ENCODE results near the gene NCAM2.

The NCAM2 gene

DNA sequence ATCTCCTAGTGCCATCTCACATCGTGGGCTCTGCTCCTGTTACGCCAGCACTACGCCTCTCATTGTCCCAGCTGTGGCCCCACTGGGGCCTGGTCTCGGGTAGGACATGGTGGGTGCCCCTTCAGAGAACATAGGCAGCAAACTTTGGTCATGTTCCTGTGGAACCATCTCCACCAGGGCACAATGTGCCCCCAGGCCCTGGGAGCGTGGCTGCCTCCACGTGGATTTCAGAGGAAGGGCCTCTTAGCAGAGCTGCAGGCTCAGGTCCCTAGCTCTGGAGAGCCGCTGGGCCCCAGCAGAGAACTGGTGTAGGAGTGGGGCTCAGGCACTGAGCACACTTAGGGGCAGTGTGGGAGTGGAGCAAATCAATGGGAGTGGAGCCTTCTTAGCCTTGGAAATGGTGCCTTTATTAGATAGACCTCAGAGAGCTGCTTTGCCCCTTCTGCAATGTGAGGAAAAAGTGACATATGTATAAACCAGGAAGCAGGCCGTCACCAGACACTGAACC, 460.0 kb downstream of the NCAM2 start:
- no peak overlapping the region for H3K4me3 ChIP-seq (ENCODE audit: low read length)
- no peak for DNase-seq (ENCODE audit: low read depth)
- TF ChIP-seq, protein P1, sequence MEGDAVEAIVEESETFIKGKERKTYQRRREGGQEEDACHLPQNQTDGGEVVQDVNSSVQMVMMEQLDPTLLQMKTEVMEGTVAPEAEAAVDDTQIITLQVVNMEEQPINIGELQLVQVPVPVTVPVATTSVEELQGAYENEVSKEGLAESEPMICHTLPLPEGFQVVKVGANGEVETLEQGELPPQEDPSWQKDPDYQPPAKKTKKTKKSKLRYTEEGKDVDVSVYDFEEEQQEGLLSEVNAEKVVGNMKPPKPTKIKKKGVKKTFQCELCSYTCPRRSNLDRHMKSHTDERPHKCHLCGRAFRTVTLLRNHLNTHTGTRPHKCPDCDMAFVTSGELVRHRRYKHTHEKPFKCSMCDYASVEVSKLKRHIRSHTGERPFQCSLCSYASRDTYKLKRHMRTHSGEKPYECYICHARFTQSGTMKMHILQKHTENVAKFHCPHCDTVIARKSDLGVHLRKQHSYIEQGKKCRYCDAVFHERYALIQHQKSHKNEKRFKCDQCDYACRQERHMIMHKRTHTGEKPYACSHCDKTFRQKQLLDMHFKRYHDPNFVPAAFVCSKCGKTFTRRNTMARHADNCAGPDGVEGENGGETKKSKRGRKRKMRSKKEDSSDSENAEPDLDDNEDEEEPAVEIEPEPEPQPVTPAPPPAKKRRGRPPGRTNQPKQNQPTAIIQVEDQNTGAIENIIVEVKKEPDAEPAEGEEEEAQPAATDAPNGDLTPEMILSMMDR (IDR thresholded peaks at IDR 0.05; ENCODE audit: insufficient read depth, low read depth, low read length, missing control alignments): no peak

DNA sequence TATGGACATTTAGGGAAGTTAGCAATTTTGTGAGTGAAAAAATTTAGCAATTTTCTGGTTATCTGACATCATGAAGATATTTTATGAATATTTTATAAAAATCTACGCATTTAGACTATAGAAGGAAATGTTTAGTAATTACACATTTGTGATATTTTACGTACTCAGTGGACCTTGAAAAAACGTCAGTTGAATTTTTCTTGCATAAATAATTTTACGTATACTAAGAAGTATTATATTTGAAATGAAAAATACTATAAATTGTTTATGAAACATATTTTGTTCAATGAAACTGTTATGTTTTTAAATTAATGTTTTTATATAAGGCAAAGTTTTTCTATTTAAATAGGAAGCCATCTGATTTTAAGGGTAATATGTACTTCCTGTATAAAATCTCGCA, 462.8 kb downstream of the NCAM2 start:
- no peak overlapping the region for H3K4me3 ChIP-seq (ENCODE audit: low read length)
- DNase-seq (ENCODE audit: low read depth): no peak
- TF ChIP-seq, protein P1 (IDR thresholded peaks at IDR 0.05; ENCODE audit: insufficient read depth, low read depth, low read length, missing control alignments): no peak

DNA sequence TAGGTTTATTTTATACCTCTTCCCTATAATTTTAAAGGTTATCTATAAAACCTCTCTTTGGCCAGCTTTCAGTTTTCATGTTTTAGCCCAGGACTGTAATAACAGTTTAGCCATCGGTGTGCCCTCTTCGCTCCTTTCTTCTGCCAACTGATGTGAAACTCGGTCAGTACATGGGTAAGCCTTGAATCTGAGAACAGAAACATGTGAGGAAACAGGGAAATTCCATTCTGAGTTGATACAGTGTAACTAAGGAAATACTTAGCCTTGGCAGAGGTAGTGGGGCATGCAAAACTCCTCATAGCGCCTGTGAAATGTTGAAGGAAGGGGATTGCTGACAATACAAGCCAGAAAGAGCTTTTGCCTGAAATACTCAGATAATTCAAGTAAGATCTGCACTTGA, 465.2 kb downstream of the NCAM2 start:
- H3K4me3 ChIP-seq (ENCODE audit: low read length): no peak overlapping the region
- DNase-seq (ENCODE audit: low read depth): no peak
- TF ChIP-seq, protein P1 (IDR thresholded peaks at IDR 0.05; ENCODE audit: insufficient read depth, low read depth, low read length, missing control alignments): no peak

DNA sequence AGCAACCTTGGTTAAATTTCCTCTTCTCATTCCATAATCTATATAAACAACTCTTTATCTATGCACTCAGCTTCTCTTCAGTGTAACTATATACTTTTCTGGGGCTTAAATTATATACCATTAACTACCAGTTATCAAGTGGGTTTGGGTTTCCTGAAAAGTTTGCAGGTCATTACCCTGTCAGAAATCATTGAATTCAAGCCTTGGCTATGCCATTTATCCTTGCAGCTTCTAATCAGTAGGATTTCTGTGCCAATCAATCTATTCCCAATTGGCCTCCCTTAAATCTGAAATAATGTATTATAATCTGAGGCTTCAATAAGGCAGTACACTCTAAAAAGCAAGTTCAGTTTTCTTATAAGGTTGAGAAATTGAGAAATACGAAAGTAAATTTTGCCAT, 466.5 kb downstream of the NCAM2 start:
- H3K4me3 ChIP-seq (ENCODE audit: low read length): no peak overlapping the region
- TF ChIP-seq, protein P1 (IDR thresholded peaks at IDR 0.05; ENCODE audit: insufficient read depth, low read depth, low read length, missing control alignments): no peak
- no peak for DNase-seq (ENCODE audit: low read depth)

DNA sequence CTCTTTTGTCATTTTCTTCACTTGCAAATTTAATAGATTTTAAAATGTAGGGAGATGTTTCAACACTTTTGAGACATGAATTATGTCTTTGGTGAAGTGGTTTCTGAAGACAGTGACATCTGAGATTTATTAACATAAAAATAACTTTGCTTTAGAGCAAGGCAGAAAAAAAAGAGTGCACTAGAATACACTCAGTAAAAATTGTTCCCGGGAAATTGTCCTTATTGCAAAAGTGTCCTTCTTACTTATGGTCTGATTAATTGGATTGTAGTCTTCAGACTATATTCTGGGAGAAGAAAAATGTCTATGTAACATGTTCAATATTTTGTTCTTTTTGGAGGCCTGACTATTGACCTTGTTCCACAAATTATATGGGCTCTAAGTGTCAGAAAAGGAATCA, 468.5 kb downstream of the NCAM2 start:
- no peak for DNase-seq (ENCODE audit: low read depth)
- H3K4me3 ChIP-seq (ENCODE audit: low read length): no peak overlapping the region
- TF ChIP-seq, protein P1 (IDR thresholded peaks at IDR 0.05; ENCODE audit: insufficient read depth, low read depth, low read length, missing control alignments): no peak

DNA sequence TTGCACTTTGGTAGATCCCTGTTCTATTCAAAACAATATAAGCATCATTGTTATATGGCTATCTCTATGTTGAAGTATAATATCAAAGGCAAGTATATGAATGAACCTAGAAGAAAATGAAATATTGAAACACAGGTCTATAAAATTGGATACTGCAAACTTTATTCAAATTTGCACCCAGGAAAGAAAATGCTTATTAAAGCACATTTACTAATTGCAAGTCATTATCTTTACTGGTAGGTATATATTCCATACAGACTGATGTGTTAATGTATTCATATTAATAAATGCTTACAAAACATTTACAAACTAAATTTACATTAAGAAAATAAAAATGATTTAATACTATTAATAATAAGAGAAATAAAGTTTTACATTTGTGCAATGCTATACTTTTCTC, 469.8 kb downstream of the NCAM2 start:
- H3K4me3 ChIP-seq (ENCODE audit: low read length): no peak overlapping the region
- TF ChIP-seq, protein P1 (IDR thresholded peaks at IDR 0.05; ENCODE audit: insufficient read depth, low read depth, low read length, missing control alignments): no peak
- DNase-seq (ENCODE audit: low read depth): no peak

DNA sequence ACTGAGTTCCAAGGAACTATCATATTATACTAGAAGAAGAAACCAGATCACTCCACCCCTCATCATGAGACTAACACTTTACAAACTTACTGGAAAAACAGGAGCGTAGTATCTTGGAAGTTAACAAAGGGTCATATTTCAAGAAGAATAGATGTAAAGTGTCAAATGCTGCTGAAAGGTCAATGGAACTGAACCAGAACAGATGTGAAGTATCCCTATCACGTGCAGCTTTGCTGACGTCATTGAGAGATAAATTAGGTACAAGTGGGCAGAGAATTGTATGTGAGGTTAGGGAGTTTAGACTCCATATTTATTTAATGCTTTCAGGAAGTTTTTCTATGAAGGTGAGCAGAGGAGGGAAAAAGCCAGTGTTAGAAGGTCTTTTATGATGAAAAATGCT, 483.0 kb downstream of the NCAM2 start:
- TF ChIP-seq, protein P1 (IDR thresholded peaks at IDR 0.05; ENCODE audit: insufficient read depth, low read depth, low read length, missing control alignments): no peak
- DNase-seq (ENCODE audit: low read depth): no peak
- no peak overlapping the region for H3K4me3 ChIP-seq (ENCODE audit: low read length)
